Pancreas (tissue), 10 donors: ENCODE data around the gene DZIP1. TPM values are rescaled to one million over a fixed set of nuclear protein-coding genes. Genes with fewer than 3 reads are reported as not detected.

ENCODE experiments used
- ATAC-seq, 4 donors: fragments of 200-7000 bp; cut with Tn5 transposase; one replicate each; pipeline versions ENCODE4 v1.8.0 to v1.9.1; 2020; ENCODE audit warnings: mild to moderate bottlenecking in 4 of 4, moderate library complexity in 4 of 4
- DNase-seq, 6 donors: peaks; one replicate each; pipeline ENCODE4 v3.0.0-alpha.2; 2020
- FAIRE-seq: peaks from 2 replicates; lab custom pipeline; 2012; peaks lifted over from hg19 to GRCh38; lab: Jason Lieb, UNC
- H3K27ac ChIP-seq, 4 donors: fragments of 200-600 bp; sonication (generic); 1 replicate in 3 of 4; 2 replicates in 1 of 4; pipeline versions ENCODE4 v1.5.0 to v1.8.0; 2020
- H3K27me3 ChIP-seq, 4 donors: fragments of 200-600 bp; one replicate each; pipeline ENCODE4 v1.8.0; 2021
- H3K36me3 ChIP-seq, 3 donors: fragments of 200-600 bp; sonication (generic) in 1 of 3; one replicate each; pipeline versions ENCODE4 v1.5.0 to v1.8.0; 2020 to 2021
- H3K4me1 ChIP-seq, 3 donors: fragments of 200-600 bp; one replicate each; pipeline ENCODE4 v1.8.0; 2021
- H3K4me3 ChIP-seq, 4 donors: fragments of 200-600 bp; sonication (generic) in 2 of 4; one replicate each; pipeline versions ENCODE4 v1.5.0 to v1.8.0; 2020 to 2021
- H3K9me3 ChIP-seq, 4 donors: fragments of 200-600 bp; one replicate each; pipeline ENCODE4 v1.8.0; 2021
- CTCF ChIP-seq, 4 donors: fragments of 200-600 bp; sonication (generic) in 3 of 4; IDR thresholded peaks; one replicate each; pipeline versions ENCODE4 v1.5.0 to v1.8.0; 2021; ENCODE audit warnings: antibody characterized with exemption in 4 of 4
- WGBS, 2 donors: extraction: QIAGEN DNeasy Blood & Tissue Kit; methylation state at CpG; one replicate each; pipeline ENCODE4 v1.1.7; 2013; 5-methylcytosine and 5-hydroxymethylcytosine counted together
- intact Hi-C, 3 donors: fragments of 100-400 bp; cut with DNase I; formaldehyde crosslinking; loops; one replicate each; pipeline versions ENCODE4 v1.11.1 to v1.14.2; 2022
- polyA plus RNA-seq, 2 donors: library from polyadenylated mRNA; stranded (reverse); fragments of 200-250 nt; gene quantifications; one replicate each; pipeline ENCODE4 v1.2.3, GENCODE V29; 2013
- total RNA-seq, 6 donors: library from RNA; stranded (reverse); fragmentation: NEBNext Ultra II Directional in 4 of 6; extraction: Animal tissue kit (Norgen Biotek cat#: 25700) in 4 of 6; gene quantifications; one replicate each; pipeline versions ENCODE4 v1.2.1 to v1.2.4, GENCODE V29; 2021 to 2023
- donor health status: healthy with polysubstance abuse.
- donor health status: DM: no; HTN: no; CAD: no; lungs with moderate emphysema.
- donor health status: DM: no; HTN: no; CAD: no.
- donor health status: control.
- donor health status: control.
- donor health status: Bipolar disorder and iron deficiency.
- donor health status: DM: yes; HTN: yes; CAD: no.
- donor health status: DM: no; HTN: no; CAD: no.
- donor health status: DM: no; HTN: no; CAD: no.
- donor health status: DM: yes; HTN: yes; CAD: no.

DZIP1 gene
- total and polyA plus RNA-seq, 8 donors = 14.5 to 36.5 (median 20.6) TPM

GRCh38 chr13:95601906-95602305, 42.6 kb downstream of the DZIP1 start:
- H3K9me3 ChIP-seq = no peaks in the 10 kb centered on the region
- WGBS, 2 donors = 90 to 95% methylated on average over 6 of the region's 6 CpGs
- H3K4me3 ChIP-seq = no peak overlapping the region
- FAIRE-seq (no peak), DNase-seq (no peak), ATAC-seq (no peak)
- intact Hi-C loops = no loop called here
- peaks cover 0 to 21% (median 6%) of the 10 kb centered on the region in 3 donors for H3K4me1 ChIP-seq
- H3K27ac ChIP-seq = no peak overlapping the region
- no peak for TF ChIP-seq CTCF (IDR thresholded peaks at IDR 0.05)
- no peaks in the 10 kb centered on the region for H3K27me3 ChIP-seq
- no peaks in the 10 kb centered on the region for H3K36me3 ChIP-seq

- ATAC-seq = no peak
- DNase-seq = no peak
- intact Hi-C loops = no loop called here
- WGBS, 2 donors = 63 to 71% methylated on average over 2 of the region's 2 CpGs
- FAIRE-seq = no peak
- no peak for TF ChIP-seq CTCF (IDR thresholded peaks at IDR 0.05)
- Histone ChIP-seq H3K4me1 (peaks cover 0 to 15% (median 7%) of the 10 kb centered on the region in 3 donors), H3K9me3 (no peaks in the 10 kb centered on the region), H3K36me3 (no peaks in the 10 kb centered on the region), H3K27me3 (no peaks in the 10 kb centered on the region), H3K27ac (peak overlapping the region in 1 of 4 donors; percentile 12), H3K4me3 (no peak overlapping the region)
Observed at GRCh38 chr13:95601216-95601615, 43.3 kb downstream of the DZIP1 start.

DNA sequence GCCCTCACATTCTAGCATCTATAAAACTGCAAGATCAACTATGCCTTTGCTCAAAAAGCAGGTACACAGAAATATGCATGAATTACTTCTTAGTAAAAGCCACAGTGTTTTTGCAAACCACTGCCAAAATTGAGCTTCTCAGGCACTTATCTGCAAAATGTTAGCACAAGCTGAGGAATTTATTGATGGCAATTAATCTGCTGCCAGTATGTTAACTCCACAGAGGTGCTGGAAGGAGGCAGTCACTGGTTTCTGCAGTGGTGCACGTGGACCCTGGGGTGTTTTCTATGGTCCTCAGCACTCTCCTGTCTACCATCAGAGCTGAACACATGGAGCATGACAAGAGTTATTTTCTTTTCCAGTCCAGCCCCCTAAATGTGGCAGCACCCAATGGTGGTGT, 47.8 kb downstream of the DZIP1 start:
- Histone ChIP-seq H3K4me1 (peaks cover 0 to 33% (median 7%) of the 10 kb centered on the region in 3 donors), H3K9me3 (no peaks in the 10 kb centered on the region), H3K36me3 (no peaks in the 10 kb centered on the region), H3K4me3 (no peak overlapping the region), H3K27ac (peak overlapping the region in 1 of 4 donors; percentile 42), H3K27me3 (no peaks in the 10 kb centered on the region)
- peak in 1 of 6 donors; percentile 40 for DNase-seq
- WGBS, 2 donors = 19 to 20% methylated on average over 1 of the region's 1 CpG
- FAIRE-seq = no peak
- no peak for TF ChIP-seq CTCF (IDR thresholded peaks at IDR 0.05)
- ATAC-seq = peak; percentile 45 to 87 (median 72)
- intact Hi-C loops = no loop called here

GRCh38 chr13:95593462-95593861, 51.0 kb downstream of the DZIP1 start:
- 12 to 19% methylated on average over 1 of the region's 1 CpG for WGBS, 2 donors
- FAIRE-seq (no peak), DNase-seq (no peak), ATAC-seq (peak in 2 of 4 donors; percentile 60 to 66)
- Histone ChIP-seq H3K4me3 (no peak overlapping the region), H3K4me1 (peaks cover 0 to 33% (median 7%) of the 10 kb centered on the region in 3 donors), H3K9me3 (no peaks in the 10 kb centered on the region), H3K27me3 (no peaks in the 10 kb centered on the region), H3K27ac (peak overlapping the region in 1 of 4 donors; percentile 42), H3K36me3 (peaks cover 0 to 3% (median 0%) of the 10 kb centered on the region in 3 donors)
- intact Hi-C loops = no loop called here
- no peak for TF ChIP-seq CTCF (IDR thresholded peaks at IDR 0.05)

GRCh38 chr13:95588721-95589120, 55.8 kb downstream of the DZIP1 start:
- FAIRE-seq (no peak), DNase-seq (no peak), ATAC-seq (no peak)
- H3K4me3 ChIP-seq = no peak overlapping the region
- intact Hi-C loops = no loop called here
- 73 to 81% methylated on average over 2 of the region's 2 CpGs for WGBS, 2 donors
- H3K27me3 ChIP-seq = no peaks in the 10 kb centered on the region
- H3K9me3 ChIP-seq = no peaks in the 10 kb centered on the region
- peaks cover 0 to 12% (median 6%) of the 10 kb centered on the region in 3 donors for H3K4me1 ChIP-seq
- H3K36me3 ChIP-seq = peaks cover 0 to 18% (median 0%) of the 10 kb centered on the region in 3 donors
- TF ChIP-seq CTCF (IDR thresholded peaks at IDR 0.05) = no peak
- no peak overlapping the region for H3K27ac ChIP-seq
